Subcutaneous abdominal adipose tissue (tissue), 5 donors: ENCODE data around the gene GGA1.
A peak's percentile ranks its signal among the peaks of the same experiment; 100 is the strongest.
"Not testable (repeated sequence)": the region's sequence is repeated elsewhere in the genome, so short reads cannot be mapped to it uniquely, and the experiment has no call there.

Experiments used
- H3K27ac ChIP-seq: one replicate; pipeline ENCODE4 v1.7.0; 2013; ENCODE audit warnings: low read depth, mild to moderate bottlenecking, inconsistent platforms, low read length, moderate library complexity
- H3K27me3 ChIP-seq, 5 donors: one replicate each; pipeline ENCODE4 v1.7.0; 2013; ENCODE audit warnings: low read length in 5 of 5, inconsistent platforms in 1 of 5; ENCODE audit not compliant: control insufficient read depth in 5 of 5, insufficient read depth in 4 of 5
- H3K36me3 ChIP-seq, 5 donors: one replicate each; pipeline ENCODE4 v1.7.0; 2013; ENCODE audit warnings: low read length in 5 of 5; ENCODE audit not compliant: control insufficient read depth in 5 of 5, insufficient read depth in 5 of 5
- H3K4me1 ChIP-seq, 5 donors: one replicate each; pipeline ENCODE4 v1.7.0; 2013; ENCODE audit warnings: low read length in 5 of 5, mild to moderate bottlenecking in 3 of 5, moderate library complexity in 1 of 5; ENCODE audit not compliant: control insufficient read depth in 5 of 5, insufficient read depth in 5 of 5
- H3K4me3 ChIP-seq, 5 donors: one replicate each; pipeline ENCODE4 v1.7.0; 2013; ENCODE audit warnings: low read length in 5 of 5, low read depth in 1 of 5
- H3K9ac ChIP-seq, 5 donors: one replicate each; pipeline ENCODE4 v1.7.0; 2013; ENCODE audit warnings: low read length in 5 of 5, mild to moderate bottlenecking in 4 of 5, moderate library complexity in 3 of 5
- H3K9me3 ChIP-seq, 5 donors: one replicate each; pipeline ENCODE4 v1.7.0; 2013; ENCODE audit warnings: low read length in 5 of 5; ENCODE audit not compliant: control insufficient read depth in 5 of 5
- donor health status: healthy.
- donor health status: healthy.
- donor health status: healthy.
- donor health status: healthy.
- donor health status: healthy.

GGA1 gene

DNA sequence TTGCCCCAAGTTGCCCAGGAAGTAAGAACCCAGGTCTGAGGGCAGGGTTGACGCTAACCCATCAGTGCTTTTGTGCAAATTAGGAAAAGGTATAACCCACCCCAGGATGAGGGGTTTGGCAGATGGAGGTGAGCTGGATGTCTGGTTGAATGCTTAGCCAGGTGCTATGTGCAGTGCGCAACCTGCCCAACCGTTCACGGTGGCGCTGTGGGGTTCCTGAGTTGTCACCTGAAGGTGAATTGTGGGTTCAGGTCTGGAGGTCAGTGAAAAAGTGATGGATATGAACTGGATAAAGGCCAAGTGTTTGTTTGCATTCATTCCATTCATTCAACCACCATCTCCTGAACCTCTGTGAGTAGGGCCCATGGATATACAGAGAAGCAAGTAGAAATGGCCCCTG is 14.4 kb upstream of the GGA1 start:
- Histone ChIP-seq H3K9ac (no peak overlapping the region), H3K27me3 (no peaks in the 10 kb centered on the region), H3K4me1 (peaks cover 0 to 26% (median 15%) of the 10 kb centered on the region in 5 donors), H3K27ac (no peak overlapping the region), H3K36me3 (no peaks in the 10 kb centered on the region), H3K9me3 (no peaks in the 10 kb centered on the region), H3K4me3 (no peak overlapping the region)

DNA sequence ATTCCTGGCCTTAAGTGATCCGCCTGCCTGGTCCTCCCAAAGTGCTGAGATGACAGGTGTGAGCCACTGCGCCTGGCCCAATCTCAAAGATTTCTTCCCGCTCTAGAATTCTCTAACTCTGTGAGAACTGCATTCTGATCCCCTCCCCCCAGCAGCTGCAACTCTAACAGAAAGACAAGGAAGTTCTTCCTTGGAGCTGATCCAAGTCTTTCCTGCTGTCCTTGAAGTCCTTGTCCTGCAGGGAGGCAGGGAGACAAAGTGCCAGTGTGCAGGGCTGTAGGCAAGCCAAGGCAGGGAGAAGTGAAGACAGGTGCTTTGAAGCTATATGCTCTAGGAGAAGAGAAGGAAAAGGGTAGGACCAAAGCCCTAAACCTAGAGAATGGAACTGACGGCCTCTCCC is 9.5 kb upstream of the GGA1 start:
- peaks cover 0 to 7% (median 0%) of the 10 kb centered on the region in 5 donors for H3K4me1 ChIP-seq
- peak overlapping the region in 1 of 5 donors; percentile 4 for H3K9ac ChIP-seq
- no peaks in the 10 kb centered on the region for H3K9me3 ChIP-seq
- no peak overlapping the region for H3K27ac ChIP-seq
- peaks cover 0 to 5% (median 2%) of the 10 kb centered on the region in 5 donors for H3K27me3 ChIP-seq
- no peaks in the 10 kb centered on the region for H3K36me3 ChIP-seq
- H3K4me3 ChIP-seq, result no peak overlapping the region

DNA sequence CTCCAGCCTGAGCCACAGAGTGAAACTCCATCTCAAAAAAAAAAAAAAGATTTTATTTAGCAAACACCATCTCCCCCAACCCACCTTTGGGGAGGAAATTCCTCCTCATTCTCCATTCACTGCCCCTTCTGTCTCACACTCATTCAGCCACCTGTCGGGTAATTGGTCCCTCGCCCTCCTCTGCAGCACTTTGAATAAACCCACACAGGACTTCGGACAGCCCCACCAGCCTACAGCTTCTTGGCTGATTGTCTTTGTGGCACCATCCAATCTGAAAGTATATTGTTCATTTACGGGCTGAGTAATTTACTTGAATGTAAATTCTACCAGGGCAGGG is 7.5 kb upstream of the GGA1 start:
- H3K4me3 ChIP-seq, result no peak overlapping the region
- H3K36me3 ChIP-seq, result no peaks in the 10 kb centered on the region
- no peak overlapping the region for H3K27ac ChIP-seq
- H3K9ac ChIP-seq, result no peak overlapping the region
- peaks cover 0 to 5% (median 3%) of the 10 kb centered on the region in 5 donors for H3K27me3 ChIP-seq
- peaks cover 0 to 7% (median 0%) of the 10 kb centered on the region in 5 donors for H3K4me1 ChIP-seq
- H3K9me3 ChIP-seq, result no peaks in the 10 kb centered on the region

DNA sequence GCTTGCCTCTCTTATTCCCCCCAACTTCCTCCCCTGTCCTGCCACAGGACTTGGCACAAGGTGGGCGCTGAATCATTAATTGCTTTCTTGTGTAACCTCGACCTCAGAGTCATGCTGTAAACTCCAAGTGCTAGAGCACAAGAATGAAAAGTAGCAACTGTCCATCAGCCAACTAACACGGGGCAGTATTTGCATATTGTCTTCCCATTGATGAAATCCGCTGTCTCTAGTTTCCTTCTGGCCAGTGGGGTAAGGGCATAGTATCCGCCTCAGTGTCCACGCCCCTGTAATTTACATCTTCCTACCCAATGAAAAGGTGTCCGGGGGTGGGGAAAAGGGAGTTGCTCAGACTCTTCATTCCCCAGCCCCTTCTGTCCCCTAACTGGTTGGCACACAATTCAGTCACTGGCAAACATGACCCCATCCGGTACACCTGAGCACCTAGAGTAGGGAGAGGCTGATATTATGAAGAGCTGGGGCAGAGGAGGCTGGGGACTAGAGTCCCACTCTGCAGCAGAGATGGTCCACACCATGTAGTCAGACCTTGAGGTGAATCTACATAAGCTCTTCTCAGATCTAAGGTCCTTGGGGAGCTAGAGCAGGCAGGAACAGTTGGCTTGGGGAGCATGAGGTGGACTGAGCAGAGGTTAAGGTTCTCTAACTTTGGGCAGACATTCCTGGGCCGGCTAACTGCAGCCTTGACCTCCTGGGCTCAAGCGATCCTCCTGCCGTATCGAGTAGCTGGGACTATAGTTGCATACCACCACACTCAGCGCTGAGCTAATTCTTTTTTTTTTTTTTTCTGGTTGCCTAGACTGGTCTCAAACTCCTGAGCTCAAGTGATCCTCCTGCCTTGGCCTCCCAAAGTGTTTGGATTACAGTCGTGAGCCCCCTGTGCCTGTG is 6.8 kb upstream of the GGA1 start:
- Histone ChIP-seq H3K27me3 (peaks cover 0 to 5% (median 3%) of the 10 kb centered on the region in 5 donors), H3K4me1 (peaks cover 0 to 7% (median 1%) of the 10 kb centered on the region in 5 donors), H3K36me3 (no peaks in the 10 kb centered on the region), H3K9ac (no peak overlapping the region), H3K4me3 (no peak overlapping the region), H3K27ac (no peak overlapping the region), H3K9me3 (no peaks in the 10 kb centered on the region)

DNA sequence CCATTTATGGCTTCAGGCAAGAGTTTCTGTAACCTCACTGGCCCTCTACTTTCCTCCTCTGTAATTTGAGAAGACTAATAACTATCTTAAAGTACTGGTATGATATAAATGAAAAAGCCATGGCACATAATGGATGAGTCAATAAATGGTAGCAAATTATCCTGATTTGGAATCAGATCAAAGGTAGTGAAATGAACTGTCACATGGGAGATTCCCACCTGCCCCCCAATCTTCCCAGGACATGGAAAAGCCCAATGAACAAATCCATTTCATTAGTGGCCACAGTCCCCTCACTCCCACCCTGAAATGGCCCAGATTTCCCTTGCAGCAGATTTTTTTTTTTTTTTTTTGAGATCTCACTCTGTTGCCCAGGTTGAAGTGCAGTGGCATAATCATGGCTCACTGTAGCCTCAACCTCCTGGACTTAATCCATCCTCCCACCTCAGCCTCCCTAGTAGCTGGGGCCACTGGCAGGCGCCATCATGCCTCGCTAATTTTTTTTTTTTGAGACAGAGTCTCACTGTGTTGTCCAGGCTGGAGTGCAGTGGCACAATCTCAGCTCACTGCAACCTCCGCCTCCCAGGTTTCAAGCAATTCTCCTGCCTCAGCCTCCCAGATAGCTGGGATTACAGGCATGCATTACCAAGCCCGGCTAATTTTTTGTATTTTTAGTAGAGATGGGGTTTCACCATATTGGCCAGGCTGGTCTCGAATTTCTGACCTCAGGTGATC is 5.9 kb upstream of the GGA1 start:
- not testable (repeated sequence) for H3K27me3 ChIP-seq, H3K4me3 ChIP-seq, H3K9me3 ChIP-seq, H3K36me3 ChIP-seq, H3K9ac ChIP-seq, H3K27ac ChIP-seq
- H3K4me1 ChIP-seq, result peaks cover 0 to 16% (median 10%) of the 10 kb centered on the region in 5 donors

DNA sequence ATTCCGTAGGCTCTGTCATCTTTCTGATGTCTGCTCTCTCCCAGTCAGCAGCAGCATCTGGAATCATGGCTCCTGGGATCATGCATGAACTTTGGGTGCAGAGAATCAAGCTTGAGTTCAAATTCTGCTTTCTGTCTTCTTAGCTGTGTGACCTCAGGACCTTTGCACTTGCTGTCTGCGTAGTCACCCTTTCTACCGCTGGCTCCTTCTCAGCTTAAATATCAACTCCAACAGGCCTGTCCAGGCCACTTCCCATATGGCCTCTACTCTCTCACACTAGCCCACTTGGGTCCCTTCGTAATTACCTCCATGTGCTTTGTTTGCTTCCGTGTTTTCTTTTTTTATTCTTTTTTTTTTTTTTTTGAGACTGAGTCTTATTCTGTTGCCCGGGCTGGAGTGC is 4.6 kb upstream of the GGA1 start:
- no peak overlapping the region for H3K4me3 ChIP-seq

DNA sequence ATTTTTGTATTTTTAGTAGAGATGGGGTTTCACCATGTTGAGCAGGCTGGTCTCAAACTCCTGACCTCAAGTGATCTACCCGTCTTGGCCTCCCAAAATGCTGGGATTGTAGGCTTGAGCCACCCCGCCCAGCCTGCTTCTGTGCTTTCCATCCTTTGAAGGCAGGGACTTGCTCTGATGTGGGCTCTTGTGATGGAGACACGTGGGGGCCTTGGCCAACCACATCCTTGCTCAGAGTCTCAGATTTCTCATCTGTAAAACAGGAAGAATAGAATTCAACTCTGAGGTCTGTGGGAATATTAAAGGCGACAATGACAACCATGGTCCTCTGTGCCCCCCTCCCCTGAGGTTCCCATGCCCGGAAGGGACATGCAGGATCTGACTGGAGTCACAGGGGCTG is 3.8 kb upstream of the GGA1 start:
- Histone ChIP-seq H3K9me3 (no peaks in the 10 kb centered on the region), H3K27ac (no peak overlapping the region), H3K4me3 (no peak overlapping the region), H3K36me3 (no peaks in the 10 kb centered on the region), H3K9ac (no peak overlapping the region), H3K27me3 (peaks cover 0 to 5% (median 3%) of the 10 kb centered on the region in 5 donors), H3K4me1 (peaks cover 4 to 24% (median 23%) of the 10 kb centered on the region in 5 donors)

More for the DNA sequence above, 4.6 kb upstream of the GGA1 start:
- Histone ChIP-seq H3K36me3 (no peaks in the 10 kb centered on the region), H3K4me1 (peaks cover 4 to 19% (median 16%) of the 10 kb centered on the region in 5 donors), H3K9ac (no peak overlapping the region), H3K9me3 (no peaks in the 10 kb centered on the region), H3K27ac (no peak overlapping the region), H3K27me3 (peaks cover 0 to 5% (median 3%) of the 10 kb centered on the region in 5 donors)

DNA sequence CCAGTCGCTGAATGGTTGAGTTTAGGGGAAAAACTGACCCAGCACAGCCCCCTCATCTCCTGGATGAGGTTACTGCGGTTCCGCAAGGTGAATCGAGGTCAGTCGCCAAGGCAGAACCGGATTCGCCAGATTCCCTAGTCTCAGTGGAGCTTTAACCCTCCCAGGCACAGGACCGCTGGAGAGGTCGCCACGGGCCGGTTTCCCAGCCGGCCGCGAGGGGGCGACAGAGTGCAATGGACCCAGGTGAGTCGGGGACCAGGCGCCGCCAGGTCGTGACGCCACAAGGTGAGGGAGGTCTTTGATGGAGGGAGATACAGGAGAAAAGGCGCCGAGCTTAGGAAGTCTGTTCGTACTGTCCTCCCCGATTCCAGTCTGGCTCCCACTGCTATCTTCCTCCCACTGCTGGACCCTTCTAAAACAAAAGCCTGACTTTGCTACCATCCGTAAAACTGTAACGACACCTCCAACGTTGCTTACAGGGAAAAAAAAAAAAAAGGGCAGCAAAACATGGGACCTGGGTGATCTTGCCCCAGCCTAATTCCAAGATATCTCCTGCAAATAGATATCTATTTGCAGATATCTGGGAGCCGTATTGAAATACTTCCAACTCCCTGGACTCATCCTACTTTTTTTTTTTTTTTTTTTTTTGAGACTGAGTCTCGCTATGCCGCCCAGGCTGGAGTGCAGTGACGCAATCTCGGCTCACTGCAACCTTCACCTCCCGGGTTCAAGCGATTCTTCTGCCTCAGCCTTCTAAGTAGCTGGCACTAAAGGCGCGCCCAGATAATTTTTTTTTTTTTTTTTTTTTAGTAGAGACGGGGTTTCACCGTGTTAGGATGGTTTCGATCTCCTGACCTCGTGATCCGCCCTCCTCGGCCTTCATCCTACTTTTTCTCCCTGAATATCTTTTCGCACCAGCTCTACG is 1.4 kb upstream of the GGA1 start:
- H3K27ac ChIP-seq, result no peak overlapping the region
- H3K27me3 ChIP-seq, result peaks cover 0 to 5% (median 0%) of the 10 kb centered on the region in 5 donors
- H3K9me3 ChIP-seq, result no peaks in the 10 kb centered on the region
- H3K36me3 ChIP-seq, result no peaks in the 10 kb centered on the region
- no peak overlapping the region for H3K9ac ChIP-seq
- H3K4me3 ChIP-seq, result peak overlapping the region in 3 of 5 donors; percentile 6 to 31 (median 10)
- H3K4me1 ChIP-seq, result peaks cover 4 to 42% (median 39%) of the 10 kb centered on the region in 5 donors

DNA sequence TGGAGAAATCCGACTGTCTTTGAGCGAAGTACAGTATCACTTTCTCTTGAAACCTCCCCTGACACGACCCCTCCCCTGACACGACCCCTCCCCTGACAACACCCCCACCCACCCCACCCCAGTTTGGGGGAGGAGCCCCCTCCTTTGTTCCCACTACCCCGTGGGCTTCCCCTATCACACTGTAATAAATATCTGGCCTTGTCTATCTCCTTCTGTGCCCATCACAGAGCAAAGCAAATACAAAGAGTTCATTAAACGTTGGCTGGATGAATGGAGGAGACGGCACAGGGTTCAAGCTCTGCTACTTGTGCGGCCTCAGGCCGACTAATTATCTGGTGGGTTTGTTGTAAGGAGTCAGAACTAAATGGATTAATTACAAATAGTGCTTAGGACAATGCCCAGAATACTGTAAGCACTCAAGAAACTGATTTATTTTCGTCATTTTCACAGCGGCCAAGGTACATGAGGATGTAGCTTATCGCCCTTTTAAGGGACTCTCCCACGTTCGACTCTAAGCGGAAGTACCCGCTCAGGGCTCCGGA is 628 bp upstream of the GGA1 start:
- peak overlapping the region; percentile 72 to 97 (median 80) for H3K9ac ChIP-seq
- H3K36me3 ChIP-seq, result no peaks in the 10 kb centered on the region
- H3K9me3 ChIP-seq, result no peaks in the 10 kb centered on the region
- peak overlapping the region; percentile 56 to 90 (median 80) for H3K4me3 ChIP-seq
- peaks cover 0 to 5% (median 0%) of the 10 kb centered on the region in 5 donors for H3K27me3 ChIP-seq
- H3K27ac ChIP-seq, result peak overlapping the region; percentile 88
- peaks cover 4 to 43% (median 39%) of the 10 kb centered on the region in 5 donors for H3K4me1 ChIP-seq
